ENCODE measurements around the gene SLC30A3.
"Not testable (repeated sequence)": the region's sequence is repeated elsewhere in the genome, so short reads cannot be mapped to it uniquely, and the experiment has no call there.

SLC30A3 gene

DNA sequence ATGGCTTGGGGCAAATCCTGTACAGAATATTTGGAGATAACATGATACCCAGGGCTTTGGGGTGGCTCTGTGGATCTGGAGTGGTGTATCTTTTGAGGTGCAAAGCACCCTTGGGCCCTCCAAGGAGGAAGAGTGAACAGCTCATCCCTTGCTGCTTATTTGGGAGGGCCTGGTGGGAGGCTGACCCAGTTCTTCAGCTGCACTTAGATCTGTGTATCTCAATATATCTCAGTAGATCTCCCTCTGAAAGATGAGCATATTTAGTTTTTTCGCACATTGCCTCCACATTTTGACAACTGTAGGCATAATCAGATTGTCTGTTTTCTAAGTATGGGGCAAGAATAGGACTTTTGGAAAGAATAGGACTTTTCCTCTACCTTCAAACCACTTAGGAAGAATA is 22.1 kb upstream of the SLC30A3 start:
- FAIRE-seq = no peak

DNA sequence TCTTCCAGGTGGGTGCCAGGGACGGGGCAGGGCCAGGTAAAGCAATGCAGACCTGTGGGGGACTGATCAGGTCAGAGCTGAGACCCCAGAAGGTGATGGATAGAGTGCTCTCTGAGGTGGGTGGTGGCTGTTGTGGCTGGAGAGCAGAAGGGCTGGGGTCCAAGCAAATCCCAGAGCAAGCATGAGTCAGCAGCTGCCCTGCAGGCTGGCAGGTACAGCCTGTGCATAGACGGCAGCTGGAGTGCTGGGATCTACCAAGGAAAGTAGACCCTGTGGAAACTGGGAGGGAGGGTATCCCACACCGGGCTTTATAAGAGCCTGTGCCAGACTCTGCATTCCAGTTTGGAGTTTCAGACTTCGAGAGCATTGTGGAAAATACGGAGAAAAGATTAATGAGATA is 20.0 kb upstream of the SLC30A3 start:
- no peak for FAIRE-seq

DNA sequence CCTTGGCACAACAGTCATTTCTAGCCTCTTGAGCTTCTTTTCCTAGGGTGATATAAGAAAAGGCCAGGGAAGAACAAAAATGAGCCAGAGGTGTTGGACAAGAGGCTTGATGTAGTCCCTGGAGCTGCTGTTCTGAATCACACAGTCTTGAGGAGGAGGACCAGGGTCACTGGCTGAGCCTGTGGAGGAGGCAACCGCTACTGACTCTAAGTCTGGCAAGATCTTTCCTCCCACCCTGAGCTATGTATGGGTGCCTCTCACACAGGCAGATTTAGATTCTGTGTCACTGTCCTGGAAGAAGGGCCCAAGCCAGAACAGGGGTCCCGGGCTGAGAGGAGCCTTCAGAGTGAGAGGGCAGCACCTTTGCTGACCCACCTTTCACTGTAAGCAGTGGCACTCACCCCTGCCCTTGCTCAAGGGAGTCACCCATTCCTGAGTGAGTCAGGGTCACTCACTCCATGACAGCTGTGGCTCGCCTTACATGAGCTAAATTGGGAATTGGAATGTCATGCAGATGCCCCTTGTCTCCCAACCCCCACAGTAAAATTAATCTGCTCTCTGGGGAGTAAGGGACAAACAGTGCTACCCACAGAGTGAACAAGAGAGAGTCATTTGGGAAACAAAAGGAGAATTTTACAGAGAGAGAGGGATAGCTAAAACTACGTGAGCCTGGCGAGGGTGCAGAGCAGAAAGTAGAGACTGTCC is 19.2 kb upstream of the SLC30A3 start, which contains the start of gene TRIM54:
TSS of gene TRIM54 (plus strand) at position 575 of the 705 bp plus-strand sequence. CDS start 303 bp downstream, outside the sequence.
- FAIRE-seq = no peak

DNA sequence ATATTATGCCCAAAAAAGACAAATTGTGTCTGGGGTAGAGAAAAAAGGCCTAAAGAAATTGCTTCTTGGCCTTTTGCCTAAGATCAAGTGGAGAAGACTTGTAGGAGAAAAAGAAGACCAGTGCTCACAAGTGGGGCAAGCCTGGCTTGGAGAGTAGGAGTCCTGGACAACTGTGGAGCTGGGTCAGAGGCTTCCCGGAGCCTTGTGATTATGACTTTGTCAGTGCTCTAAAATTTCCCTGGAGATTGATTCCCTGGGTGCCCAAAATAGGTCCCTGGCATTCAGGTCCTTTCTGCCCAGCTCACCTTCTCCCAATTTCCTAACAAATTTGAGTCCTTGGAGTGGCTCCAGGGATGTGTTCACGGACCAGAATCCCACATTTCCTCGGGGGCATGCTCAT is 18.6 kb upstream of the SLC30A3 start:
- FAIRE-seq = no peak

DNA sequence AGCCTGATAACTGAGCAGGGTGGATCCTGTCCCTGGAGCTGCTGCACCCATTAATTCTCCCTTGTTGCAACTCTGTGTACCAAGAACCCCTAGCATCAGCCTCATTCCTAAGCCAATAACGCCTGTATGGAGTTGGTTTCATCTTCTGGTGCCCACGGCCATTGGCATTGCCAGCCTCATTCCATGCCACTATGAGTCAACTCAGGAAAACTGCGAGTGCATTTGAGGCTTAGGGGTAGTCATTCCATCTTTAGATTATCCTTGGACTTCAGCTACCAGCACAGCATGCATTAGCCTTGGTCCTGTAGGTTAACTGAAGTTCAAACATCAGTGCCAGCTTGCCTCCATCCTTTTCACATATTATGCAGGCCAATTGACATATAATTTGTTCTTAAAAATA is 18.0 kb upstream of the SLC30A3 start:
- FAIRE-seq = no peak

DNA sequence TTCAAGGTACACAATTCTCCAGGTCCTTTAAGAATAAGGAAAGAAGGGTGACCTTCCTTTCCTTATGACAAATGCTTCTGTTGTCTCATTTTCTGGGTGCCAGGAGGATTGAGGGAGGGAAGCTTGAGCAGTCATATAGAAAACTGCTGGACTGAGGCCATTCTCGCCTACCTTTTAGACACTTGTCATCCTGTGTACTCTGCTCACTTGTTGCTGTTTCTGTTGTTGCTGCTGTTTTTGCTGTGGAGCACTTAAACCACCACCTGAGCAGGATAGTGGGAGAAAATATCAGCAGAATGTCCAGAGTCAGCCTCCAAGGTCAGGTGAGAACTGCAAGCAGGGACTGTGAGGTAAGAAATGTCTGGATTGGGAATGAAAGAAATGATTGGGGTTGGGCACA is 15.2 kb upstream of the SLC30A3 start:
- FAIRE-seq = no peak

DNA sequence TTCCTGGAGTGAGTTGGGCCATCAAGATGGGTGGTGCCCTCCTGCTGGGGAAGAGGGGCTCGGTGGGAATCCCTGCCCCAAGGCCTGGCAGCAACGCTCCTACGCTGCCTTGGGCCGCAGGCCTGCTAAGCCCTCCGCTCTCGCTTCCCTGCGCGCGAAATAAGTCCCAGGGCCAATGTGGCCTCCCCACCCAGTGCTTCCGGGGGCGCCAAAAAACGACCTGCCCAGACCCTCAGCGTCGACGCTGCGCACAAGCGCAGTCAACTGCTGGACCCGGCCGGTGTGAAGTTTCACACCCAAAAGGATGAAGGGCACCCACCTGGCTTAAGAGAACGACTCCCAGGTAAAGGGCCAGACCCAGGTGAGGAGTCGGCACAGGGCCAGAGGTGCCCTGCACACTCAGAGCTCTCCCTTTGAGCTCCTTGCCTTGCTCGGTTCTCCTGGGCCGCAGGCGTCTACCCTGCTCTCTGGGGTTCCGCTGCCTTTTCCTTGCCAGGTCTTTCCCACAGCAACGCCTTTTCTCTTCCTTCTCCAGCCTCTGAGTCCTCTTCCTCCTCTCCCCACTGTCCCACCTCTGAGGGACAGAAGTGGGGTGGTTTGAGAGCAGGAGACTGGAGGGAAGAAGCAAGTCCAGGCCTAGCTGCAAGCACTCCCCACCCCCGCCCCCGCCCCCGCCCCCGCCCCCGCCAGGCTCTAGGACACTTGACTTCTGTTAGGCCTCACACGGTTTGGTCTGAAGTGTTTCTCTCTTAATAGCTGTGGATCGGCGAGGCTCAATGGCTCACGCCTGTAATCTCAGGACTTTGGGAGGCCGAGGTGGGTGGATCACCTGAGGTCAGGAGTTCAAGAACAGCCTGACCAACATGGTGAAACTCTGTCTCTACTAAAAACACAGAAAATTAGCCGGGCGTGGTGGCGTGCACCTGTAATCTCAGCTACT is 12.6 kb upstream of the SLC30A3 start, which contains the start of gene DNAJC5G:
TSS of gene DNAJC5G (plus strand) at position 223 of the 940 bp plus-strand sequence. CDS start 1,296 bp downstream, outside the sequence.
- no peak for FAIRE-seq

DNA sequence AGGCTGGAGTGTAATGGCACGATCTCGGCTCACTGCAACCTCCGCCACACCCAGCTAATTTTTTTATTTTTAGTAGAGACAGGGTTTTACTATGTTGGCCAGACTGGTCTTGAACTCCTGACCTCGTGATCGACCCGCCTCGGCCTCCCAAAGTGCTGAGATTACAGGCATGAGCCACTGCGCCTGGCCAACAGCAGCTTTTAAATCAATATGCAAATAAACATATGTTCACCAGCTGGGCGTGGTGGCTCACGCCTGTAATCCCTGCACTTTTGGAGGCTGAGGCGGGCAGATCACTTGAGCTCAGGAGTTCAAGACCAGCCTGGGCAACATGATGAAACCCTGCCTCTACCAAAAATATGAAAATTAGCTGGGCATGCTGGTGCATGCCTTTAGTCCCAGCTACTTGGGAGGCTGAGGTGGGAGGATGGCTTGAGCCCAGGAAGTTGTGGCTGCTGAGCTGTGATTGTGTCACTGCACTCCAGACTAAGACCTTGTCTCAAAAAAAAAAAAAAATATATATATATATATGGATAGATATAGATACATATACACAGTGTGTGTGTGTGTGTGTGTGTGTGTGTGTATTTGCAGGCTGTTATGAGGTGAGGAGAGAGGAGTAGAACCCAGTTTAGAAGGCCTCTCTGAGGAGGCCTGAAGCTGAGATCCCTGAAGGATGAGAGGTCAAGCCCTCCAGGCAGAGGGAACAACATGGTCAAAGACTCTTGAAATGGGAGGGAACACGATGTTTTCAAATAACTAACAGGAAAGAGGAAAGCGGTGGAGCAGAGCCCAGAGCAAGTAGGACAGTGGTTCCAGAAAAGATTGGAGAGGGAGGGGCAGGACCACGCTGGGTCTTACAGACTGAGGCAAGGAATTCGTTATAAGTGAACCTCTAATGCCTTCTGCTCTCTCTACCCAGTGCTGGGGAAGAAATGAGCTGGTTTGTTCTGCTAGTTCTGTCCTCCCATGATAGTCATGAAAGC is 10.0 kb upstream of the SLC30A3 start:
- FAIRE-seq = not testable (repeated sequence)

DNA sequence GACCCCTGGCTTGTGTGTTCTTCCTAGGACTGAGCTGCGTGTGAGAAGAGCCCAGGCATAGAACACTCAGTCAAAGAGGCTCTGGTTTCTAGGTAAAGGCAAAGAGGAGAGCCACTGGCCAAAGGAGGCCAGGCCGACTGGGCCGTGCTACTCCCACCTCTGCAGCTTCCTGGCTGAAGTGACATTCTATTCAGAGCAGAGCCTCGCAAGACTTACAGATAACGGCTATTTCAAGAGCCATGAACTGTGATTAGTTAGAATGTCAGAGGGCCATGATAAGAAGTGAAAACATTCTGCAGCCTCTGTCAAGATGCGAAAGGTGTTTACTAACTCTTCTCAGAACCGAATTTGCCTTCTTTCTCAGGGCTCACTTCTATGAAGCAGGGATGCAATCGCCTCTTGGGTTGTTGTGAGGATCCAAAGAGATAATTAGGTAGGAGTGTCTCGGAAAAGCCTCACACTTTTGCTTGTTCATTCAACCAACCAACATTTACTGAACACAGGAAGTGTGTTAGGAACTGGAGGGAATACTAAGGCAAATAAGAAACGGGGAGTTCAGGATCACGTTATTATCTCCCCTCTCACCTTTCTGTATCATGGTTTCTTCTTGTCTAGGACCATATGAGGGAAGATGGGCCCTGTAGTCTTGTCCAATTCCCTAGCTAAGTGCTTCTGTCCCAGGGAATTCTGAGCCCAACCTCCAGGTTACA is 8.9 kb upstream of the SLC30A3 start:
- no peak for FAIRE-seq

DNA sequence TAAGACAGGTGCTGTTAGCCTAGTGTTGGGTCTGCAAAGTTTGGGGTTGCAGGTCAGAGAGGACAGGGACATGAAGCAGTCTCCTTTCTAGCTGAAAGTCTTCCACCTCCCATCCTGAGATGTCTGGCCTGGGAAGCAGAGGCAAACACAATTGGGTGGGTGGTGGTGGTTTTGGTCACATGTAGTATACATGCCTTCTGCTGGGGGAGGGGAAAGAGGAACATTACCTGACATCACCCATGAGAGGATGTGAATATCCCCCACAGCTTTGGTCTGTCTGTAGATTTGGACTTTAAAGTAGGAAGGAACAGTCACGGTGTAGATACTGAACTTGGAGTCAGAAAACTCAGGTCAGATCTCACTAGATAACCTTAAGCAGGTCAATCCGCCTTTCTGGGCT is 7.8 kb upstream of the SLC30A3 start:
- FAIRE-seq = no peak

DNA sequence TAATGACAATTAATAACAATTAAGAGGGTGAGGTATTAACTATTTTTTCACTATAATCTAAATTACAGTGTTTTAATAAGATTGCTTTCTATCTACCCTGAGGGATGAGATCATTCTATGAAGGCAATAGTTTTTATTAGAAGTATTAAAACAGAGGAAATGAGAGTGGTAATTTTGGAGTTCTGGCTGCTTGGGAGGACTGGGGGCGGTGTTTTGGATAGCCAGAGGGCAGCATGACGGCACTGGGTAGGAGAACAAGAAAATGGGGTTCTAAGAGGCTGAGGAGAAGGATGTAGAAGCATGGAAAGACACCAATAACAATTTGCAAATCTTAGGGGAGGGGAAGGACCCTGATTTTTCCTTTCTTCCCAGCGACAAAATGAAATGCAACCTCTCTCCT is 7.3 kb upstream of the SLC30A3 start:
- FAIRE-seq = no peak

DNA sequence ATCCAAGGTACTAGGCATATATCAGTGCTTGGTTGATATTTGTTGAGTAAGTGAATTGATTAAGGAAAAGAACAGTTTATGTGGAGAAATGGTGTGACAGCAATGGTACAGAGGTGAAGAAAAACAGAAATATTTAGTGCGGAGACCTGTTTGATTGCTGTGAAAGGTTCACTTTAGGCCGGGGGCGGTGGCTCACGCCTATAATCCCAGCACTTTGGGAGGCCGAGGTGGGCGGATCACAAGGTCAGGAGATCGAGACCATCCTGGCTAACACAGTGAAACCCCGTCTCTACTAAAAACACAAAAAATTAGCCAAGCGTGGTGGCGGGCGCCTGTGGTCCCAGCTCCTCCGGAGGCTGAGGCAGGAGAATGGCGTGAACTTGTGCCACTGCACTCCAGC is 5.4 kb upstream of the SLC30A3 start:
- not testable (repeated sequence) for FAIRE-seq

DNA sequence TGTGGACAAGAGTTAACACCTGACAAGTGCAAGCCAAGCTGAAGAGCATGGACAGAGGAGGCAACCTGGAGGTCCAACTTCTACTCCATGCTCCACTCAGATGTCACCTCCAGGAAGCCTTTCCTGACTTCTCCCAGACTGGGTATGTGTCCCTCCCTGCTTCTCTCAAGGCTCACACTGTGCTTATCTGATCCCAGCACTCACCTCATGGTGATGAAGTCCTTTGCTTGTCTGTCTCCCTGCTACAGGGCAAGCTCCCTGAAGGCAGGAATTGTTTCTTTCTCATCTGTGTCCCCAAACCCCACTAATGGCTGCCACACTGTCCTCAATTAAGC is 2.7 kb upstream of the SLC30A3 start:
- no peak for FAIRE-seq

DNA sequence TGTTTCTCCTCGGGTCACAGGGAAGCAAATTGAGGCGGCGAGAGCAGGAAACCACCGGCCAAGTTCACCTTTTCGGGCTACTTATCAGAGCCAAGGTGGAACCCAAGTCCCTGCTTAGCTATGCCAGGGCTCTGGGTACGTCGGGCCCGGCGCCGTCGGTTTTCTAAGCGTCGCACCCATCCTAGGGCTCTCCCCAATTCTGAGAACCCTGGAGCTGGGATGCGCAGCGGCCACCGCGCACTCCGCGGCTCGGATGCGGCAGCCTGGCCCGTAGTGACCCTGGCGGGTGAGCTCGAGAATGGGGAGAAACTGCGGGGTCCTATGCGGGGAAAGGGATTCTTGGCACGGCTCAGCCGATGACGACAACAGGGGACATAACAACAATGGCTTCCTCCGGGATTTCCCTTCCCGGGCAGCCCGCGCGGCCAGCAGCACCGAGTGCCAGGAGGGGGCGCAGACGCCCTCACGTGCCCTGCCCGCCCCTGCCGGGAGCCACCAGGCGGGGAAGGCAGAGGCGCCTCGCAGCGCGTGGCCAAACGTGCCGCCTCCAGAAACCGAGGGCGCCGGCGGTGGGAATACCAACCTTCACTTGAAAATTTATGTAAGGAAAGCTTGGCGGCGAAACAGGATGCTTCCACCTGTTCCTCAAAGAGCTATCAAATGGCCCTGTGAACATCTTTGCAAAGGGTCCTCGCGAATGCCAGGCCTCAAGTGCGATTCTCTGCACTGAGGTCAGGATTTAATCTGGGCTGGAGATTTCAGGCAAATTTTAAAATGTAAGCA is 2.1 kb upstream of the SLC30A3 start:
- no peak for FAIRE-seq

DNA sequence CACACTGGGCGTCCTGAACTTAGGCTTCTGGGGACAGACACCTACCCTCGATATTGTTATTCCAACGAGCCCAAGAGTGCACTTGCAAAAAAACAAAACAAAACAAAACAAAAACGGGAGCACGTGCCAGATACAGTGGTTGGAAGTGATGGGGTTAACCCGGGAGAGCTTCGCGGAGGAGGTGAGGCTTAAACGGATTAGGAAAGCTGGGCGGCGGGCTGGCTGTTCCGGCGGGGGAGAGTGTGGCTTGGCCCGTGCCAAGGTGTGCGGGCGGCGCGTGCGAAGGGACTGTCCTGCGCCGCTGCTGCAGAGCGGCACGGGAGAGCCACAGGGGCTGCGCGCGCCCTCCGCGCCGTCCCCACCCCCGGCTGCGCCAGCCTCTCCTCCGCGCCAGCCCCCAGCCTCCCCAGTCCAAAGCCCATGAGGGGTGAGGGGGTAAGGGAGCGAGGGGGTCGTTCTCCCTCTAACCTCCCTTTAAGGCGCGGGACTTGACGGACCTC is 1.5 kb upstream of the SLC30A3 start:
- no peak for FAIRE-seq

DNA sequence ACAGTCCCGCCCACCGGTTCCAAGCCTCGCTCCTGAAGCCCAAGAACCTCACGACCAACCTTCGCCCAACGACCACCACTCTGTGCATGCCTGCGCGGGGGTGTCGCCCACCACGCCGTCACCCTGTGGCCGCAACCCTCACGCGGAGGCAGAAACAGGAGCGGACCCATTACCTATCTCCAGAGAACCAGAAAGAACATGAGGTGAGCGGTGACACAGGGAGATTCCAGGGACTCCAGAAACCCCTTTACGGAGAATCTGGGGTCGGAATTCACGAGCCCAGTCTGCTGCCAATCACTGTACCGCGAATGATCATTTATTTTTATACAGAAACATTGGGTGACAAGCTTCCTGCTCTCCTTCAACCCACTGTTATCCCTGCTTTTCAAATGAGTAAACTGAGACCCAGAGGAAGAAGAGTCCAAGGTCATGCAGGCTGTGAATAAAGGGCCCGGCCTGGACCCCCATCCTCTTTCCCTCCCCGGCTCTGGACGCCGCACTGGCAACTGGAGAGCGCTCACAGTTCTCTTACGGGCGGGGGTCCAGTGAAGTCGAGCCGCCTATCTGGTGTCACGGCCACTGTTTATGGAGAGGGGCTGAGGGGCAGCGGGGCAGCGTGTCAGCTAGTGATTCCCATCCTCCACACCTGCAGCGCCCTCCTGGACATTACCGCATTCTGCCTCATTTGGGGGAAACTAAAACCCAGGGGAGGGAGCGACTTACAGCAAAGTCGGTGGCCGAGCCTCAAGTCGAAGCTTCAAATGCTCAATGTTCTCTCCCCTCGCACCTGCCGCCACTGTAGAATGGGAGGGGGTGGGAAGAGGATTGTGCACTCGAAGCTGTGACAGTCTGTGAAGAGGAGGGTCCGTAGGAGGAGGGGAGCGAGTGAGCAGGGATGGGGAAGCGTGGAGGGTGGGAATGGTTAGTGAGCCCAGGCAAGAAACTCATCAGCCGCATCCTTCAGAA is 723 bp upstream of the SLC30A3 start:
- no peak for FAIRE-seq

DNA sequence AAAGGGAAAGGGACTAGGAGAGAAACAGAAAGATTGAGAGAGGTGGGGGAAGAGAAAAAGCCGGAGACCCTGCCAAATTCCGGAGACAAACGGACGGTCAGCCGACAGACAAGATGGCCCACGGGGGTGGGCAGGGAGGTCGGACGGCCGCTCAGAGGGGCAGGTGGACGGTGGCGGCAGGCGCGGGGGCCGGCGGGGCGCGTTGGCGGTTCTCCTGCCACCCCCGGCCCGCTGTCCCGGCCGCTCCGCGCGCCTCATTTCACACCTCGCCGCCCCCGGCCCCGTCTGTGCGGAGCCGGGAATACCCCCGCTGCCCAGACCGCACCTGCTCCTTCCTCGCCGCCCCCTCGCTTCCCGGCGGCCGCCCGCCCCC is 935 bp downstream of the SLC30A3 start:
- FAIRE-seq = no peak

DNA sequence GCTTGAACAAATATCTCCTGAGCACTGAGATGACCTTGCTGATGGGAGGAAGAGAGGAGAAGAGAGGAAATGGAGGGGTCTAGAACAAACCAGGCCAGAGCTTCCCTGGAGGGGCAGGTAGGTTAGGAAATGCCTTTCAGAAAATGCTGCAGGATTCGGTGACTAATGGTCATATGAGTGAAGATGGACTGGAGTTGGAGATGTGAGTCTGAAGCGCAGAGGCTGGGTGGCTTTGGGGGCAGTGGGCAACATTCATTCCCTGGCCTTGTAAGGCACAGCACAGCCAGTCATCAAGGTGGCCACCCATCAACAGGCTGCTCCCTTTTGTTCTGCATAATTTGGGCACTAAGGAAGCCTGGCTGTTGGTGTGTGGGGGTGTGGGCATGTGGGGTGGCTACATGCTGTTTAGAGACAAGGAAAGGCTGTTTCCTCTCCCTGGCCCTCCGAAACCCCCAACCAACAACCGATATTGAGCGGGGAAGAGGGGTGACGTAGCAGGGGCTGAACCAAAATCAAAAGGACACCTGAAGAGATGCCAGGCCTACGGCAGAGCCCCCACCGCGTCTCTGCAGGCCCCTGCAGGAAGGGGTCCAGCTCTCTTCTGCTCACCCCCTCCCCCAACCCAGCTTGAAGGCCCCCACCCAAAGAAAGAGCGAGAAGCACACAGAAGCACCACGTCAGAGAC is 1.5 kb downstream of the SLC30A3 start:
- no peak for FAIRE-seq

DNA sequence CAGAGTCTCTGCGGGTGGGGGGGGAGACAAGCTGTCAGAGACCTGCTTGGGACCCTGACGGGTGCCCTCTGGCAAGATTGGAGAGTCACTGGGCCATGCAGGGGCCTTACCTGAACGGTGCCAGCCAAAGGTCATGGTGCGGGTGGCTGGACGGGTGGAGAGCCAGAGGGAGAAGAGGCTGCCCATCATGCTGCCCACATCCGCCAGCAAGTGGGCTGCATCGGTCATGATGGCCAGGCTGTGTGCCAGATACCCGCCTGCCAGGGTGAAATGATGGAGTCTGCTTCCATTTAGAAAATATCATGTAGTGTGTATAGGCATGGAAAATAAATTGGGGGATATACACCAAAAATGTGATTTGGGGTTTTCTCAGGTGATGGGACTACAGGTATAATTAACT is 4.8 kb downstream of the SLC30A3 start:
- no peak for FAIRE-seq
